ENCODE data around the gene TCF7L2.

Gene TCF7L2

GRCh38 chr10:113036619-113037018, 86.6 kb downstream of the TCF7L2 start:
- Histone ChIP-seq H4K8ac (ENCODE audit: low read depth, low read length) (no peak overlapping the region), H3K36me3 (ENCODE audit: control insufficient read depth in 1 of 2, insufficient read depth in 2 of 2, low read length in 2 of 2) (peaks cover 2 to 4% of the 10 kb centered on the region in 2 experiments), H4K91ac (ENCODE audit: low read depth, low read length) (no peak overlapping the region), H3K4me2 (ENCODE audit: low read length) (no peak overlapping the region), H3K27me3 (ENCODE audit: insufficient read depth, low read length) (no peaks in the 10 kb centered on the region), H3K4ac (ENCODE audit: low read depth, low read length) (no peak overlapping the region), H3K79me1 (ENCODE audit: low read length) (no peaks in the 10 kb centered on the region), H2BK12ac (ENCODE audit: low read length) (no peak overlapping the region), H3K4me1 (ENCODE audit: control insufficient read depth in 1 of 2, insufficient read depth in 2 of 2, low read length in 2 of 2) (peaks cover 5 to 12% of the 10 kb centered on the region in 2 experiments), H3K79me2 (ENCODE audit: control insufficient read depth, insufficient read depth, low read length, poor library complexity) (peaks cover 11% of the 10 kb centered on the region), H2BK120ac (ENCODE audit: insufficient read depth, low read length, poor library complexity) (no peak overlapping the region), H3K9ac (ENCODE audit: low read length) (no peak overlapping the region), H3K9me3 (ENCODE audit: insufficient read depth, low read depth, low read length) (no peaks in the 10 kb centered on the region), H4K12ac (ENCODE audit: low read depth, low read length) (no peak overlapping the region), H3K18ac (ENCODE audit: low read length) (no peak overlapping the region), H3K23ac (ENCODE audit: low read length) (no peak overlapping the region), H3K27ac (ENCODE audit: low read depth, low read length) (no peak overlapping the region), H3K4me3 (ENCODE audit: low read depth, low read length) (no peak overlapping the region), H2AK5ac (ENCODE audit: low read length) (no peak overlapping the region), H3K14ac (ENCODE audit: low read length) (no peak overlapping the region), H2AFZ (ENCODE audit: insufficient read depth, low read length, poor library complexity) (no peak overlapping the region), H2BK5ac (ENCODE audit: low read depth, low read length, poor library complexity) (no peak overlapping the region)
- WGBS (ENCODE audit: extremely low coverage, insufficient coverage, insufficient read length) = no CpG with 5 or more reads among the region's 2 CpGs
- no peak for DNase-seq

DNA sequence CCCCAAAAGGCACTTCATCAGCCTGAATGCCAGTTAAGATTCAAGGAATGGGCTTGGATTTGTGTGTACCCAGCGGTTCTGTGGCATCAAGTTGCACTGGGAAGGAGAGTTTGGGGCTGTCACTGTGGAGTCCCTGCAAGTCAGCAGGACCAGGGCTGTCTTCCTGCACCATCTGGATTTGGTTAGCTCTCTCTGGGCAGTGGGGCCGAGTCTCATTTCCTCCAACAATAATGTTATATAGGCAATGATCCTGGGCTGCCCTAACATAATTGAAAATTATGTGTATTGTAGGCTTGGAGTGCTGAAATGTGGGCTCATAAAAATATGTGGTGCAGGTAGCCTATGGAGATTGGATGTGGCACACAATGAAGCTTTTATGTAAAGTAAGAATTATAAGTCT, 87.2 kb downstream of the TCF7L2 start:
- no peak overlapping the region for H3K27ac ChIP-seq (ENCODE audit: low read depth, low read length)
- no peak overlapping the region for H3K9ac ChIP-seq (ENCODE audit: low read length)
- no peak overlapping the region for H2AFZ ChIP-seq (ENCODE audit: insufficient read depth, low read length, poor library complexity)
- H3K4me2 ChIP-seq (ENCODE audit: low read length) = no peak overlapping the region
- no peak overlapping the region for H4K8ac ChIP-seq (ENCODE audit: low read depth, low read length)
- peaks cover 4% of the 10 kb centered on the region in 2 experiments for H3K36me3 ChIP-seq (ENCODE audit: control insufficient read depth in 1 of 2, insufficient read depth in 2 of 2, low read length in 2 of 2)
- H2BK5ac ChIP-seq (ENCODE audit: low read depth, low read length, poor library complexity) = no peak overlapping the region
- no peaks in the 10 kb centered on the region for H3K9me3 ChIP-seq (ENCODE audit: insufficient read depth, low read depth, low read length)
- H3K23ac ChIP-seq (ENCODE audit: low read length) = no peak overlapping the region
- H3K18ac ChIP-seq (ENCODE audit: low read length) = no peak overlapping the region
- H3K4me3 ChIP-seq (ENCODE audit: low read depth, low read length) = no peak overlapping the region
- H4K12ac ChIP-seq (ENCODE audit: low read depth, low read length) = no peak overlapping the region
- no CpG with 5 or more reads among the region's 2 CpGs for WGBS (ENCODE audit: extremely low coverage, insufficient coverage, insufficient read length)
- H2AK5ac ChIP-seq (ENCODE audit: low read length) = no peak overlapping the region
- no peaks in the 10 kb centered on the region for H3K79me1 ChIP-seq (ENCODE audit: low read length)
- peak overlapping the region; percentile 90 for H3K4ac ChIP-seq (ENCODE audit: low read depth, low read length)
- H3K27me3 ChIP-seq (ENCODE audit: insufficient read depth, low read length) = no peaks in the 10 kb centered on the region
- H3K79me2 ChIP-seq (ENCODE audit: control insufficient read depth, insufficient read depth, low read length, poor library complexity) = peaks cover 12% of the 10 kb centered on the region
- DNase-seq = no peak
- H3K4me1 ChIP-seq (ENCODE audit: control insufficient read depth in 1 of 2, insufficient read depth in 2 of 2, low read length in 2 of 2) = peaks cover 7 to 12% of the 10 kb centered on the region in 2 experiments
- H2BK120ac ChIP-seq (ENCODE audit: insufficient read depth, low read length, poor library complexity) = no peak overlapping the region
- no peak overlapping the region for H4K91ac ChIP-seq (ENCODE audit: low read depth, low read length)
- H3K14ac ChIP-seq (ENCODE audit: low read length) = no peak overlapping the region
- H2BK12ac ChIP-seq (ENCODE audit: low read length) = no peak overlapping the region

DNA sequence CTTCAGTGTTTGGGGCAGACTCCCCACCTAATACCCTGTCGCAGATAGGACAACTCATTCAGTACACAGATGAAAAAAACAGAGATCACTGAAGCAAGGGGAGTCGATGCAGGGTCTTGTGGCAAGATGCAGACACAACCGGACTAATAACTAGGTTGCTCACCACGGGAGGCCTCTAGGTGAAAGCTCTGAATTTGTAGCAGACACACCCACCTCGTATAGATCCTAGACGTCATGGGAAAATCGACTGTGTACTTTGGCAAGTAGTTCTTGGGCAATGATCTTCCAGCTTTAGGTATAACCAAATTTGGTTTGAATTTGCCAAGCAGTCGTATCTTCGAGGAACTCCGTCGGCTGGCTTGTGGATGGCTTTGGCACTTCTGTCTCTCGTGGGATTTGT, 88.1 kb downstream of the TCF7L2 start:
- peak overlapping the region; percentile 12 for H3K4ac ChIP-seq (ENCODE audit: low read depth, low read length)
- H2AFZ ChIP-seq (ENCODE audit: insufficient read depth, low read length, poor library complexity) = no peak overlapping the region
- H3K9me3 ChIP-seq (ENCODE audit: insufficient read depth, low read depth, low read length) = no peaks in the 10 kb centered on the region
- H3K14ac ChIP-seq (ENCODE audit: low read length) = no peak overlapping the region
- no peak overlapping the region for H2BK120ac ChIP-seq (ENCODE audit: insufficient read depth, low read length, poor library complexity)
- H3K18ac ChIP-seq (ENCODE audit: low read length) = no peak overlapping the region
- no peak overlapping the region for H3K9ac ChIP-seq (ENCODE audit: low read length)
- H4K12ac ChIP-seq (ENCODE audit: low read depth, low read length) = no peak overlapping the region
- H4K91ac ChIP-seq (ENCODE audit: low read depth, low read length) = no peak overlapping the region
- WGBS (ENCODE audit: extremely low coverage, insufficient coverage, insufficient read length) = no CpG with 5 or more reads among the region's 12 CpGs
- no peak overlapping the region for H3K23ac ChIP-seq (ENCODE audit: low read length)
- no peaks in the 10 kb centered on the region for H3K27me3 ChIP-seq (ENCODE audit: insufficient read depth, low read length)
- no peak for DNase-seq
- H3K4me1 ChIP-seq (ENCODE audit: control insufficient read depth in 1 of 2, insufficient read depth in 2 of 2, low read length in 2 of 2) = peaks cover 10 to 12% of the 10 kb centered on the region in 2 experiments
- H3K79me1 ChIP-seq (ENCODE audit: low read length) = no peaks in the 10 kb centered on the region
- H2AK5ac ChIP-seq (ENCODE audit: low read length) = no peak overlapping the region
- H3K4me3 ChIP-seq (ENCODE audit: low read depth, low read length) = no peak overlapping the region
- H3K4me2 ChIP-seq (ENCODE audit: low read length) = no peak overlapping the region
- peaks cover 12% of the 10 kb centered on the region for H3K79me2 ChIP-seq (ENCODE audit: control insufficient read depth, insufficient read depth, low read length, poor library complexity)
- no peak overlapping the region for H4K8ac ChIP-seq (ENCODE audit: low read depth, low read length)
- H2BK5ac ChIP-seq (ENCODE audit: low read depth, low read length, poor library complexity) = no peak overlapping the region
- no peak overlapping the region for H3K27ac ChIP-seq (ENCODE audit: low read depth, low read length)
- no peak overlapping the region for H2BK12ac ChIP-seq (ENCODE audit: low read length)
- peaks cover 4 to 5% of the 10 kb centered on the region in 2 experiments for H3K36me3 ChIP-seq (ENCODE audit: control insufficient read depth in 1 of 2, insufficient read depth in 2 of 2, low read length in 2 of 2)

DNA sequence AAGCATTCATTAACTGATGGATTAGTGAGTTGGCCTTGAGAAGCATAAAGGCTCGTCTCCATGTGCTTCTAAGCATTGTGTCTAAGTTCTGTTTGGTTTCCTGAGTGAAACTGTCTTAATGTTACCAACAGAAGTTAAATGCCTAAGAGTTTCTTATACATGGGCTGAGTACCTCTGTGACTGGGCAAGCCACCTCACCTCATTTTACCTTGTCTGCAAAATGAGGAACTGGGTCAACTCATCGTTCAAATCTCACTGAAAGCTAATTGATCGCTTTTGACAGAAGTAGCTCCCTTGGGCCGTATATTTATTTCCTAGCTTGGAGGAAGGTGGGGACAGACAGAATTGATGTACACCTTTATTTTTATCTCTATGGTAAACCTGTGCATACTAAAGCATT, 88.9 kb downstream of the TCF7L2 start:
- Histone ChIP-seq H3K9me3 (ENCODE audit: insufficient read depth, low read depth, low read length) (no peaks in the 10 kb centered on the region), H3K4me3 (ENCODE audit: low read depth, low read length) (no peak overlapping the region), H3K18ac (ENCODE audit: low read length) (no peak overlapping the region), H3K4ac (ENCODE audit: low read depth, low read length) (no peak overlapping the region), H3K27ac (ENCODE audit: low read depth, low read length) (no peak overlapping the region), H2AFZ (ENCODE audit: insufficient read depth, low read length, poor library complexity) (no peak overlapping the region), H3K79me2 (ENCODE audit: control insufficient read depth, insufficient read depth, low read length, poor library complexity) (peaks cover 12% of the 10 kb centered on the region), H3K23ac (ENCODE audit: low read length) (no peak overlapping the region), H3K4me1 (ENCODE audit: control insufficient read depth in 1 of 2, insufficient read depth in 2 of 2, low read length in 2 of 2) (peaks cover 10 to 12% of the 10 kb centered on the region in 2 experiments), H3K36me3 (ENCODE audit: control insufficient read depth in 1 of 2, insufficient read depth in 2 of 2, low read length in 2 of 2) (peaks cover 4 to 5% of the 10 kb centered on the region in 2 experiments), H2BK5ac (ENCODE audit: low read depth, low read length, poor library complexity) (no peak overlapping the region), H2AK5ac (ENCODE audit: low read length) (no peak overlapping the region), H3K27me3 (ENCODE audit: insufficient read depth, low read length) (no peaks in the 10 kb centered on the region), H4K12ac (ENCODE audit: low read depth, low read length) (no peak overlapping the region), H2BK120ac (ENCODE audit: insufficient read depth, low read length, poor library complexity) (no peak overlapping the region), H2BK12ac (ENCODE audit: low read length) (no peak overlapping the region), H3K14ac (ENCODE audit: low read length) (no peak overlapping the region), H3K4me2 (ENCODE audit: low read length) (no peak overlapping the region), H4K91ac (ENCODE audit: low read depth, low read length) (no peak overlapping the region), H4K8ac (ENCODE audit: low read depth, low read length) (no peak overlapping the region), H3K9ac (ENCODE audit: low read length) (no peak overlapping the region), H3K79me1 (ENCODE audit: low read length) (peaks cover 2% of the 10 kb centered on the region)
- WGBS (ENCODE audit: extremely low coverage, insufficient coverage, insufficient read length) = no CpG with 5 or more reads among the region's 4 CpGs
- no peak for DNase-seq
